ENCODE results near the gene PLIN4.

DNA sequence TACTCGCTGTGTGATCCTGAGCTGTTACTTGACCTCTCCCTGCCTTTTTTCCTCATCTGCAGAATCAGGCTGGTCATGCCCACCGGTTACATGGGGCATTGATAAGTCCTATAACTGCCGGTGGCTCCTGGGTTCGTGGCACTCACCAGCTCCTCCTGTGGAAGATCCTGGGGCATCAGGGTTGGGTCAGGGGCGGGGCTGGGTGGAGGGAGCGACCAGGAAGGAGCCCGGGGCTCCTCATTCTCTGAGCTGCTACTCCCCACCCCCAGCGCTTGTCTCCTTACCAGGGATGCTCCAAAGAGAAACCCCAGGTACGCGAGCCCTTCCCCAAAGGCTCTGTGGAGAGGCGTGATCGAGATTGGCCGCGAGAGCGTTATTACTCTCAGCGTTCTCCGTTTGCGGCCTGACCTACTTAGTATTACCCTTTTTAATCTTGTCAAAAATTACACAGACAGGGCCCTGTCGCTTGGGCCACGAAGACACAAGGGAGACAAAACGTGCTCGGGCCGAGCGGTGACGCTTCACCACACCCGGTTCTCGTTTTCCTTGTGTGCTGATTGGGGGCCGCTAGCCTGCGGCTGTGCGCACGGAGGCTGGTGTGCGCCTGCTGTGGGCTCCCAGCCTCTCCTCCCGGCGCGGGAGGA lies 35.4 kb downstream of the PLIN4 start:
- TF ChIP-seq ZNF3 (CRISPR knock-in tag; IDR thresholded peaks at IDR 0.05): no peak
- no peak for TF ChIP-seq RAD21 (CRISPR knock-in tag; conservative IDR thresholded peaks at IDR 0.05 in 1 of 2, IDR thresholded peaks at IDR 0.05 in 1 of 2)
- TF ChIP-seq, protein P1, sequence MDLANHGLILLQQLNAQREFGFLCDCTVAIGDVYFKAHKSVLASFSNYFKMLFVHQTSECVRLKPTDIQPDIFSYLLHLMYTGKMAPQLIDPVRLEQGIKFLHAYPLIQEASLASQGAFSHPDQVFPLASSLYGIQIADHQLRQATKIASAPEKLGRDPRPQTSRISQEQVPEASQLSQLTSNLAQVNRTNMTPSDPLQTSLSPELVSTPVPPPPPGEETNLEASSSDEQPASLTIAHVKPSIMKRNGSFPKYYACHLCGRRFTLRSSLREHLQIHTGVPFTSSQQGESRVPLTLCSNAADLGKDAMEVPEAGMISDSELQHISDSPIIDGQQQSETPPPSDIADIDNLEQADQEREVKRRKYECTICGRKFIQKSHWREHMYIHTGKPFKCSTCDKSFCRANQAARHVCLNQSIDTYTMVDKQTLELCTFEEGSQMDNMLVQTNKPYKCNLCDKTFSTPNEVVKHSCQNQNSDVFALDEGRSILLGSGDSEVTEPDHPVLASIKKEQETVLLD (IDR thresholded peaks at IDR 0.05): no peak
- TF ChIP-seq EP300 (IDR thresholded peaks at IDR 0.05; ENCODE audit: low read length): no peak

Measured in K562 (cell line).